Neural cell (in vitro differentiated cells): ENCODE measurements around the gene RIBC2. TPM values are rescaled to one million over a fixed set of nuclear protein-coding genes. Genes with fewer than 3 reads are reported as not detected.
"Not testable (repeated sequence)": the region's sequence is repeated elsewhere in the genome, so short reads cannot be mapped to it uniquely, and the experiment has no call there.

ENCODE experiments used
- H2AFZ ChIP-seq: fragments of 200-600, 300-800 bp; sonication (generic), shearing (Covaris generic); 2 replicates; pipeline ENCODE4 v1.6.0; 2014; ENCODE audit warnings: low read depth, mild to moderate bottlenecking, antibody characterized with exemption, low read length, moderate library complexity
- H3F3A ChIP-seq: fragments of 200-600 bp; shearing (Covaris generic); 2 replicates; pipeline ENCODE4 v1.6.1; 2016; ENCODE audit warnings: mild to moderate bottlenecking, moderate library complexity, mixed read lengths, antibody characterized with exemption, low read length; ENCODE audit not compliant: insufficient read depth, poor library complexity, severe bottlenecking
- H3K27ac ChIP-seq: fragments of 200-600, 300-800 bp; sonication (generic), shearing (Covaris generic); 2 replicates; pipeline ENCODE4 v1.5.1; 2014; ENCODE audit warnings: mild to moderate bottlenecking, low read length, moderate library complexity
- H3K27me3 ChIP-seq: fragments of 300-800, 200-600 bp; sonication (generic), shearing (Covaris generic); 2 replicates; pipeline ENCODE4 v1.6.0; 2014; ENCODE audit warnings: mild to moderate bottlenecking, low read depth, low read length, moderate library complexity; ENCODE audit not compliant: insufficient read depth
- H3K36me3 ChIP-seq: fragments of 300-800, 200-600 bp; sonication (generic), shearing (Covaris generic); 2 replicates; pipeline ENCODE4 v1.5.1; 2014; ENCODE audit warnings: mild to moderate bottlenecking, antibody characterized with exemption, low read length, moderate library complexity; ENCODE audit not compliant: insufficient read depth
- H3K4me2 ChIP-seq: fragments of 300-800, 200-600 bp; sonication (generic), shearing (Covaris generic); 2 replicates; pipeline ENCODE4 v1.6.0; 2014; ENCODE audit warnings: mild to moderate bottlenecking, low read length
- H3K4me3 ChIP-seq: fragments of 300-800, 200-600 bp; sonication (generic), shearing (Covaris generic); 2 replicates; pipeline ENCODE4 v1.5.1; 2014; ENCODE audit warnings: mild to moderate bottlenecking, low read length, moderate library complexity
- H3K79me2 ChIP-seq: fragments of 200-600 bp; shearing (Covaris generic); replicated peaks from 2 replicates; pipeline ENCODE4 v1.6.0; 2014; ENCODE audit warnings: mild to moderate bottlenecking, low read length, moderate library complexity; ENCODE audit not compliant: insufficient read depth
- H3K9ac ChIP-seq: fragments of 300-800, 200-600 bp; sonication (generic), shearing (Covaris generic); 2 replicates; pipeline ENCODE4 v1.6.1; 2016; ENCODE audit warnings: mild to moderate bottlenecking, low read length, mixed read lengths
- H3K9me2 ChIP-seq: fragments of 200-600 bp; shearing (Covaris generic); 2 replicates; pipeline ENCODE4 v1.6.1; 2016; ENCODE audit warnings: mild to moderate bottlenecking, low read length, mixed read lengths; ENCODE audit not compliant: insufficient read depth
- H3K9me3 ChIP-seq: fragments of 200-600, 300-800 bp; sonication (generic), shearing (Covaris generic); 2 replicates; pipeline ENCODE4 v1.6.1; 2016; ENCODE audit warnings: mild to moderate bottlenecking, mixed run types, low read length, moderate library complexity, mixed read lengths
- H4K20me1 ChIP-seq: fragments of 200-600 bp; shearing (Covaris generic); 2 replicates; pipeline ENCODE4 v1.6.1; 2016; ENCODE audit warnings: mild to moderate bottlenecking, mixed run types; ENCODE audit not compliant: insufficient read depth
- EP300 ChIP-seq: fragments of 450-650 bp; conservative IDR thresholded peaks from 2 replicates; pipeline ENCODE4 v1.6.1; 2014; ENCODE audit warnings: antibody characterized with exemption, mild to moderate bottlenecking, moderate library complexity; ENCODE audit not compliant: poor library complexity, severe bottlenecking
- EZH2 ChIP-seq: fragments of 200-600, 300-800 bp; shearing (Covaris generic), sonication (generic); IDR thresholded peaks from 2 replicates; pipeline ENCODE4 v1.6.1; 2014; ENCODE audit warnings: antibody characterized with exemption, low read length, borderline replicate concordance, mild to moderate bottlenecking; ENCODE audit not compliant: insufficient read depth, poor library complexity, severe bottlenecking
- MXI1 ChIP-seq: fragments of 450-650 bp; conservative IDR thresholded peaks from 2 replicates; pipeline ENCODE4 v1.6.1; 2014; ENCODE audit warnings: antibody characterized with exemption, mild to moderate bottlenecking; ENCODE audit not compliant: poor library complexity, severe bottlenecking
- POLR2AphosphoS5 ChIP-seq: IDR thresholded peaks from 2 replicates; pipeline ENCODE4 v1.6.1; 2012
- RAD21 ChIP-seq: fragments of 450-650 bp; conservative IDR thresholded peaks from 2 replicates; pipeline ENCODE4 v1.6.1; 2014; ENCODE audit warnings: antibody characterized with exemption, mild to moderate bottlenecking, moderate library complexity
- SMC3 ChIP-seq: fragments of 450-650 bp; conservative IDR thresholded peaks from 2 replicates; pipeline ENCODE4 v1.6.1; 2014; ENCODE audit warnings: antibody characterized with exemption, mild to moderate bottlenecking, moderate library complexity; ENCODE audit not compliant: poor library complexity
- TAF1 ChIP-seq: IDR thresholded peaks from 2 replicates; pipeline ENCODE4 v1.6.1; 2012; ENCODE audit warnings: low read depth
- polyA plus RNA-seq: library from polyadenylated mRNA; depleted of rRNA; stranded (reverse); fragments of >200 nt; gene quantifications from 2 replicates; pipeline ENCODE4 v1.2.3, GENCODE V29; 2014
- TF ChIP-seq, protein P1 (sequence below): fragments of 450-650 bp; IDR thresholded peaks from 2 replicates; pipeline ENCODE4 v1.5.1; 2014; ENCODE audit warnings: antibody characterized with exemption, mild to moderate bottlenecking, moderate library complexity; ENCODE audit not compliant: poor library complexity, severe bottlenecking
- TF ChIP-seq, protein P2 (sequence below): IDR thresholded peaks from 2 replicates; pipeline ENCODE4 v1.6.1; 2012; ENCODE audit warnings: borderline replicate concordance

The RIBC2 gene
- polyA plus RNA-seq, 1 donor from 2014 or later = not detected

DNA sequence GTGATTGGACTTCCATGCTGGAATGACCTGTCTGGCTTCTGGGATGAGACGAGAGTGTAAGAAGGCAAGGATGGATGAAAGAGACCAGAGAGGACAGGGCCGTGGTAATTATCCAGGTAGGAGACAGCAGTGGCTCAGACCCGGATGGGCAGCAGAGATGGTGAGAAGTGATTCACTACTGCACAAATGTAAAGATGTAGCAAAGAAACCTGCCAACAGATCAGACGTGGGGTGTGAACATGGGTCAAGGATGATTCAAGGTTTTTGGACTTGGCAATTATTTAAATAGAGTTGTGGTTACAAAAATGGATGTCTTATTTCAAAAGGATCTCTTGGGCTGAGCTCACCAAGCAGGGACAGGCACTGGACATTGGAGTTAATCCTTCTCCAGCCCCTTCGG, 32.7 kb downstream of the RIBC2 start:
- Histone ChIP-seq H3K9ac (no peak overlapping the region), H3K9me2 (no peaks in the 10 kb centered on the region), H3K36me3 (no peaks in the 10 kb centered on the region), H3K27me3 (no peaks in the 10 kb centered on the region), H3K27ac (no peak overlapping the region), H3K79me2 (no peaks in the 10 kb centered on the region), H3K4me3 (no peak overlapping the region), H3K4me2 (no peak overlapping the region), H3F3A (no peaks in the 10 kb centered on the region), H3K9me3 (no peaks in the 10 kb centered on the region), H2AFZ (no peak overlapping the region), H4K20me1 (no peaks in the 10 kb centered on the region)
- TF ChIP-seq TAF1 = no peak
- no peak for TF ChIP-seq EP300
- TF ChIP-seq RAD21 = no peak

DNA sequence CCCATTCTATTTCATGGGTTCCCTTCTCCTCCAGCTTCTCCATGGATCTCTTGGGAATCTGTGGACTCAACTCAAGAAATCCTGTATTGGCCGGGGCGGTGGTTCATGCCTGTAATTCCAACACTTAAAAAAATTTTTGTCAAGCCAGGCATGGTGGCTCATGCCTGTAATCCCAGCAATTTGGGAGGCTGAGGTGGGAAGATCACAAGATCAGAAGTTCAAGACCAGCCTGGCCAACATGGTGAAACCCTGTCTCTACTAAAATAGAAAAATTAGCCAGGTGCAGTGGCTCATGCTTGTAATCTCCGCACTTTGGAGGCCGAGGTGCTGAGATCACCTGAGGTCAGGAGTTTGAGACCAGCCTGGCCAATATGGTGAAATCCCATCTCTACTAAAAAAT, 34.1 kb downstream of the RIBC2 start:
- H3K27me3 ChIP-seq, H4K20me1 ChIP-seq, H2AFZ ChIP-seq, H3F3A ChIP-seq, H3K9me3 ChIP-seq, H3K79me2 ChIP-seq, H3K27ac ChIP-seq, H3K36me3 ChIP-seq, H3K4me3 ChIP-seq, H3K9me2 ChIP-seq, H3K4me2 ChIP-seq, H3K9ac ChIP-seq: not testable (repeated sequence)

DNA sequence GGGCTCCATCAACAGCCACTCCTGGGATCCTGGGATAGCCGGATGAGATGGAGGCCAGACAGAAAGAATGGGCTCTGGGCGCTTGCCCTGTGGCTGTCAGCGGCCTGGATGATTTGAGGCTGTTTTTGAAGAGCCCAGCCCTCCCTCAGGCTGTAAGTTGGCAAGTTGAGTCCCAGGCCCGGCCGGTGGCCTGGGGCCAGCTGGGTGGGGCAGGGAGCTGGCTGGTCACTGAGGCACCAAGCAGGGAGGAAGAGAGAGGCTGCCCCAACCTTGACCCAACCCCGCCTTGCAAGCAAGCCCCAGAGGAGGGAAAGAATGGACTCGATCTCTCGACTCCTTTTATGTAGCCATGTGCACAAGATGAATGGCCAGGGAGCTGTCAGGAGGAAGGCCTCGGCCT, 34.9 kb downstream of the RIBC2 start:
- Histone ChIP-seq H3F3A (no peaks in the 10 kb centered on the region), H3K9me3 (no peaks in the 10 kb centered on the region), H3K36me3 (no peaks in the 10 kb centered on the region), H3K9me2 (no peaks in the 10 kb centered on the region), H2AFZ (no peak overlapping the region), H3K4me3 (no peak overlapping the region), H3K9ac (no peak overlapping the region), H3K79me2 (no peaks in the 10 kb centered on the region), H3K4me2 (no peak overlapping the region), H4K20me1 (no peaks in the 10 kb centered on the region), H3K27me3 (no peaks in the 10 kb centered on the region), H3K27ac (no peak overlapping the region)
- TF ChIP-seq EP300 = no peak
- no peak for TF ChIP-seq POLR2AphosphoS5
- TF ChIP-seq RAD21 = no peak
- TF ChIP-seq, protein P1, sequence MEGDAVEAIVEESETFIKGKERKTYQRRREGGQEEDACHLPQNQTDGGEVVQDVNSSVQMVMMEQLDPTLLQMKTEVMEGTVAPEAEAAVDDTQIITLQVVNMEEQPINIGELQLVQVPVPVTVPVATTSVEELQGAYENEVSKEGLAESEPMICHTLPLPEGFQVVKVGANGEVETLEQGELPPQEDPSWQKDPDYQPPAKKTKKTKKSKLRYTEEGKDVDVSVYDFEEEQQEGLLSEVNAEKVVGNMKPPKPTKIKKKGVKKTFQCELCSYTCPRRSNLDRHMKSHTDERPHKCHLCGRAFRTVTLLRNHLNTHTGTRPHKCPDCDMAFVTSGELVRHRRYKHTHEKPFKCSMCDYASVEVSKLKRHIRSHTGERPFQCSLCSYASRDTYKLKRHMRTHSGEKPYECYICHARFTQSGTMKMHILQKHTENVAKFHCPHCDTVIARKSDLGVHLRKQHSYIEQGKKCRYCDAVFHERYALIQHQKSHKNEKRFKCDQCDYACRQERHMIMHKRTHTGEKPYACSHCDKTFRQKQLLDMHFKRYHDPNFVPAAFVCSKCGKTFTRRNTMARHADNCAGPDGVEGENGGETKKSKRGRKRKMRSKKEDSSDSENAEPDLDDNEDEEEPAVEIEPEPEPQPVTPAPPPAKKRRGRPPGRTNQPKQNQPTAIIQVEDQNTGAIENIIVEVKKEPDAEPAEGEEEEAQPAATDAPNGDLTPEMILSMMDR = no peak
- TF ChIP-seq MXI1 = no peak
- TF ChIP-seq SMC3 = no peak
- TF ChIP-seq, protein P2, sequence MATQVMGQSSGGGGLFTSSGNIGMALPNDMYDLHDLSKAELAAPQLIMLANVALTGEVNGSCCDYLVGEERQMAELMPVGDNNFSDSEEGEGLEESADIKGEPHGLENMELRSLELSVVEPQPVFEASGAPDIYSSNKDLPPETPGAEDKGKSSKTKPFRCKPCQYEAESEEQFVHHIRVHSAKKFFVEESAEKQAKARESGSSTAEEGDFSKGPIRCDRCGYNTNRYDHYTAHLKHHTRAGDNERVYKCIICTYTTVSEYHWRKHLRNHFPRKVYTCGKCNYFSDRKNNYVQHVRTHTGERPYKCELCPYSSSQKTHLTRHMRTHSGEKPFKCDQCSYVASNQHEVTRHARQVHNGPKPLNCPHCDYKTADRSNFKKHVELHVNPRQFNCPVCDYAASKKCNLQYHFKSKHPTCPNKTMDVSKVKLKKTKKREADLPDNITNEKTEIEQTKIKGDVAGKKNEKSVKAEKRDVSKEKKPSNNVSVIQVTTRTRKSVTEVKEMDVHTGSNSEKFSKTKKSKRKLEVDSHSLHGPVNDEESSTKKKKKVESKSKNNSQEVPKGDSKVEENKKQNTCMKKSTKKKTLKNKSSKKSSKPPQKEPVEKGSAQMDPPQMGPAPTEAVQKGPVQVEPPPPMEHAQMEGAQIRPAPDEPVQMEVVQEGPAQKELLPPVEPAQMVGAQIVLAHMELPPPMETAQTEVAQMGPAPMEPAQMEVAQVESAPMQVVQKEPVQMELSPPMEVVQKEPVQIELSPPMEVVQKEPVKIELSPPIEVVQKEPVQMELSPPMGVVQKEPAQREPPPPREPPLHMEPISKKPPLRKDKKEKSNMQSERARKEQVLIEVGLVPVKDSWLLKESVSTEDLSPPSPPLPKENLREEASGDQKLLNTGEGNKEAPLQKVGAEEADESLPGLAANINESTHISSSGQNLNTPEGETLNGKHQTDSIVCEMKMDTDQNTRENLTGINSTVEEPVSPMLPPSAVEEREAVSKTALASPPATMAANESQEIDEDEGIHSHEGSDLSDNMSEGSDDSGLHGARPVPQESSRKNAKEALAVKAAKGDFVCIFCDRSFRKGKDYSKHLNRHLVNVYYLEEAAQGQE = no peak
- no peak for TF ChIP-seq EZH2
- TF ChIP-seq TAF1 = no peak

DNA sequence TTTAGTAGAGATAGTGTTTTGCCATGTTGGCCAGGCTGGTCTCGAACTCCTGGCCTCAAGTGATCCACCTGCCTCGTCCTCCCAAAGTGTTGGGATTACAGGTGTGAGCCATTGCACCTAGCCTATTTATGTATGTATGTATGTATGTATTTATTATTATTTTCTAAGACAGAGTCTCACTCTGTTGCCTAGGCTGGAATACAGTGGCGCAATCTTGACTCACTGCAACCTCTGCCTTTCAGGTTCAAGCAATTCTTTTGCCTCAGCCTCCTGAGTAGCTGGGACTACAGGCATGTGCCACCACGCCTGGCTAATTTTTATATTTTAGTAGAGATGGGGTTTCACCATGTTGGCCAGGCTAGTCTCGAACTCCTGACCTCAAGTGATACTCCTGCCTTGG, 35.9 kb downstream of the RIBC2 start:
- not testable (repeated sequence) for H3K27me3 ChIP-seq, H3K9me3 ChIP-seq, H3K36me3 ChIP-seq, H3F3A ChIP-seq, H3K27ac ChIP-seq, H4K20me1 ChIP-seq, H3K79me2 ChIP-seq, H2AFZ ChIP-seq, H3K9me2 ChIP-seq, H3K4me2 ChIP-seq, H3K9ac ChIP-seq, H3K4me3 ChIP-seq
